BJ (cell line): Measurements from ENCODE around the gene PDZRN4. TPM values are rescaled to one million over a fixed set of nuclear protein-coding genes. Genes with fewer than 3 reads are reported as not detected.

Experiments used
- CTCF ChIA-PET: fragments of 350-600 bp; formaldehyde crosslinking; extraction: SDS; loops from one replicate; lab custom pipeline; 2021; ENCODE audit warnings: antibody characterized with exemption, inconsistent platforms; lab: Yijun Ruan, JAX
- POLR2A ChIA-PET: fragments of 300-600 bp; sonication (Branson Sonifier 250); formaldehyde crosslinking; extraction: SDS; loops from one replicate; lab custom pipeline; 2021; ENCODE audit warnings: antibody characterized with exemption; lab: Charles Lee
- DNase-seq: peaks from one replicate; pipeline ENCODE4 v3.0.0-alpha.2; 2011; ENCODE audit warnings: low read depth
- H3K27me3 ChIP-seq: 2 replicates; pipeline ENCODE4 v1.6.0; 2011; ENCODE audit warnings: low read length; ENCODE audit not compliant: control insufficient read depth, insufficient read depth
- H3K36me3 ChIP-seq: 2 replicates; pipeline ENCODE4 v1.5.1; 2011; ENCODE audit warnings: low read length; ENCODE audit not compliant: control insufficient read depth, insufficient read depth
- H3K4me3 ChIP-seq: 2 replicates; pipeline ENCODE4 v1.5.1; 2011; ENCODE audit warnings: low read depth, mild to moderate bottlenecking, control low read depth, low read length
- CTCF ChIP-seq: IDR thresholded peaks from 2 replicates; pipeline ENCODE4 v1.5.1; 2011; ENCODE audit warnings: low read depth, mild to moderate bottlenecking, control low read depth, inconsistent platforms, low read length, moderate library complexity; ENCODE audit not compliant: insufficient read depth
- polyA plus RNA-seq: library from polyadenylated mRNA; depleted of rRNA; stranded (reverse); fragments of >200 nt; gene quantifications from 2 replicates; pipeline ENCODE4 v1.2.3, GENCODE V29; 2011

Gene PDZRN4
- polyA plus RNA-seq, 1 experiment, result not detected

GRCh38 chr12:41202051-41202450 is 13.9 kb downstream of the PDZRN4 start:
- no peak overlapping the region for H3K4me3 ChIP-seq
- ChIA-PET CTCF (interaction anchor here (2.1 kb wide), 1 partner anchor 12 kb away, joined by 5 read pairs; no protein-coding TSS in a partner anchor), POLR2A (no interaction called here)
- TF ChIP-seq CTCF, result no peak
- H3K36me3 ChIP-seq, result no peaks in the 10 kb centered on the region
- no peak for DNase-seq
- no peaks in the 10 kb centered on the region for H3K27me3 ChIP-seq

DNA sequence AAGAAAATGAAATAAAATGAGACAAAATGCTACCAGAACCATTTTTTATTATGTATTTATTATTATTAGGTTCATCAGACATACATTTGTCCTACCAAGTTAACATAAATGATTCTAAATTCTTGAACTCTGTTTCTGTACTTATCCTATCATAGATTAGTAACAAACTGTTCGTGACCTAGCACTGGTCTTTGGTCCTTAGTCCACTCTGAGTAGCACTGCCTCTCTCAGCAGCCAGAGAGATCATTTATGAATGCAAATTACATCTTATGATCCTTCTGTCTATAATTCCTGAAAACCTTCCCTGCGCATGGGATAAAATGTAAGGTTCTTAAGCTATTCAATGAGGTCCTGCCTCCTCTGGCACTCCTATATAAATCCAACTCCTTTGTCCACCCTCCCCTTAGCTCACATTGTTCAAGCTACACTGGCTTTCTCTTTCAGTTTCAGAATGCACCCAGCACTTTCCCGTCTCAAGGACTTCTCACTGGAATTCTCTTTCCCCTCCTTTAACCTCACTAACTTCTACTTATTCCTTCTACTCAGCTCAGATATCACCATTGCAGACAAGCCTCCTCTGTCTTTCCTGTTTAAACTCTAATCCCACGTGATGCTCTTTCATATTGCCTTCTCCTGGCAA is 17.1 kb downstream of the PDZRN4 start:
- Histone ChIP-seq H3K36me3 (no peaks in the 10 kb centered on the region), H3K27me3 (no peaks in the 10 kb centered on the region), H3K4me3 (no peak overlapping the region)
- no peak for TF ChIP-seq CTCF
- CTCF ChIA-PET, result interaction anchor here (1.3 kb wide), 1 partner anchor 8 kb away, joined by 3 read pairs; no protein-coding TSS in a partner anchor
- no peak for DNase-seq
- POLR2A ChIA-PET, result no interaction called here

DNA sequence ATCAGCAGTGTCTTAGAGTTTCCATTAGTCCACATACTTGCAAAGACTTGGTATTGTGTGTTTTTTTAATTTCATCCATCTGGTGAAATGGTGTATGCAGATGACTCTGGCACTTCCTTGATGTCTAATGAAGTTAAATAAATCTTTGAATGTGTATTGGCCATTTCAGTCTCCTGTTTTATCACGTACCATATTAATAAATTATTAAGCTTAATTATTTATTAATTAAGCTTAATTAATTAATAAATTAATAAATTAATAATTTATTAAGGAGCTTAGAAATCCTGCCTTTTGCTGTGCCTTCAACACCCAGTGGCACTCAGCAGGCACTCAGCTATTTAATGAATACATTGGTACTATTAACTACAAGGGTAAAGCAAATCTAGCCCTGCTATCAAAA is 18.2 kb downstream of the PDZRN4 start:
- CTCF ChIA-PET, result interaction anchor here (1.3 kb wide), 1 partner anchor 10 kb away, joined by 3 read pairs; no protein-coding TSS in a partner anchor
- POLR2A ChIA-PET, result no interaction called here
- no peak for TF ChIP-seq CTCF
- H3K36me3 ChIP-seq, result no peaks in the 10 kb centered on the region
- no peaks in the 10 kb centered on the region for H3K27me3 ChIP-seq
- no peak for DNase-seq
- H3K4me3 ChIP-seq, result no peak overlapping the region

GRCh38 chr12:41211448-41211847 is 23.3 kb downstream of the PDZRN4 start:
- CTCF ChIA-PET, result no interaction called here
- POLR2A ChIA-PET, result no interaction called here
- no peak for DNase-seq
- no peak for TF ChIP-seq CTCF
- Histone ChIP-seq H3K4me3 (no peak overlapping the region), H3K27me3 (no peaks in the 10 kb centered on the region), H3K36me3 (no peaks in the 10 kb centered on the region)

DNA sequence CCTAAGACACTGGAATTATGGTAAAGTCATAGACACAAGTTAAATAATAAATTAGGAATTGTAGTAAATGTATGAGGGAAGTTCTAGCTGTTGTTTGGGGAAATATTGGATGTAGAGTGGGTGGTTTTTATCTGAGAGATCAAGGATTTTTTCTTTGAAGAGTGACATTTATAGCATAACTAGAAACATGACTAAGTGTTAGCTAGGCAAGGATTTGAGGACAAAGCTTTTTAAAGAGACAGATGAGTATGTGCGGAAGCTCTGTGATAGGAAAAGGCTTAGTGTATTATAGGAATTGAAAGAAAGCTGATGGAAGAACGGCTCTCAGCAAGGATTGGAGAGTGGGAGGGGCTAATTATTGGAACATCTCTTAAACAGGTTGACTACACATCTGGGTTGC is 24.5 kb downstream of the PDZRN4 start:
- POLR2A ChIA-PET, result no interaction called here
- Histone ChIP-seq H3K4me3 (no peak overlapping the region), H3K36me3 (no peaks in the 10 kb centered on the region), H3K27me3 (no peaks in the 10 kb centered on the region)
- no peak for TF ChIP-seq CTCF
- CTCF ChIA-PET, result interaction anchor here (0.6 kb wide), 1 partner anchor 13 kb away, joined by 3 read pairs; no protein-coding TSS in a partner anchor
- no peak for DNase-seq
